Measurements from ENCODE around the gene CTNS. TPM values are rescaled to one million over a fixed set of nuclear protein-coding genes. Genes with fewer than 3 reads are reported as not detected.
"Not testable (repeated sequence)": the region's sequence is repeated elsewhere in the genome, so short reads cannot be mapped to it uniquely, and the experiment has no call there.

CTNS gene
- polyA plus RNA-seq, 5 donors, result 10.1 to 13.8 (median 12.1) TPM

DNA sequence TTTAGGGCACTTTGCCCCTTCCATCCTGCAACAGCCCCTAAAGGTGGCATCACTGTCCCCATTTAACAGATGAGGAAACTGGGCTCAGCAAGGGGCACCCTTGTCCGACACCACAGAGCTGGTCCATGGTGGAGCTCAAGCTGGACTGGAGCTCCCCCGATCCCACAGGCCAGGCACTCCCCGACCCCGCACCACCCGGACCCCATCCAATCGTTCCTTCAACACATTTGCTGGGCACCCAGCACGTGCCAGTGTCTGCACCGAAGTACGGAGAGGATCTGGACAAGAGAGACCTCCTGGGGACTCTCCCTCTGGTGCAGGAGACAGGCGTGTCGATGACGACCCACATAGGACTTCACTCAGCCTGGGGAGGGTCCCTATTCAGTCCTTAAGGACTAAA is 45.5 kb downstream of the CTNS start:
- DNase-seq, result no peak

DNA sequence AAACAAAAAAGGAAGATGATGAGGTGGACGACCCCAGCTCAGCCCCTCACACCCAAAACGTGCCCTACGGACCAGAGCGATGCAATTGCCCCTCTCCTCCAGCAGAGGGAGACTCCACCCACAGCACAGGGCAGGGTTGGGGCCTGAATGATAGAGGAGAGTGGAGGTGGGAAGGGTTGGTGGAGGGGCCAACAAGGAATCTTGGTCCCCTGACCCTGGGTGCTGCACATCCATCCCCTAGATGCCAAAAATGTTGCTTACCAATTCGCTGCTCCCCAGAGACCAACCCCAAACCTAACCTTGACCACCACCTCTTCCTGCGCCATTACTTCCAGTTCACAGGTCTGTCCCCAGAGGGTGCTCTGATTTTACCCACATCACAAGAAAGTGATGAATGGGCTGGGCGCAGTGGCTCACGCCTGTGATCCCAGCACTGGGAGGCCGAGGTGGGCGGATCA is 46.5 kb downstream of the CTNS start:
- DNase-seq, result no peak

DNA sequence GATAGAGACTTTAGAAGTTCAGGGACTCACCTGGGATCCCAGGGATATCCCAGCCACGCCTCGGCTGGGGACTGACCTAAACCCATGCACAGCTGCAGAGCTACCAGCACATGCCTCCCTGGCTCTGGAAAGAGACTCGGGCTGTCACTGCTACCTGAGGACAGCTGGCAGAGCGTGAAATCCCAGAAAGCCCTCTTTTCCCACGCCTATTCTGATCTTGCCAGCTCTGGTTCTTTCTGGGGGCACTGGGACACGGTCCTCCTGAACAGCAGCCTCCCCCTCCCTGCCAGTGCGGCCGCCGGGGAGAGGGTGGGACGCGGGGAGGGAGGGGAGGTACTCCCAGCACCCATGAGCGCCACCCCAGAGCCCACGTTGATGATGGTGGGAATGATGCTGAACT is 48.6 kb downstream of the CTNS start:
- no peak for DNase-seq

DNA sequence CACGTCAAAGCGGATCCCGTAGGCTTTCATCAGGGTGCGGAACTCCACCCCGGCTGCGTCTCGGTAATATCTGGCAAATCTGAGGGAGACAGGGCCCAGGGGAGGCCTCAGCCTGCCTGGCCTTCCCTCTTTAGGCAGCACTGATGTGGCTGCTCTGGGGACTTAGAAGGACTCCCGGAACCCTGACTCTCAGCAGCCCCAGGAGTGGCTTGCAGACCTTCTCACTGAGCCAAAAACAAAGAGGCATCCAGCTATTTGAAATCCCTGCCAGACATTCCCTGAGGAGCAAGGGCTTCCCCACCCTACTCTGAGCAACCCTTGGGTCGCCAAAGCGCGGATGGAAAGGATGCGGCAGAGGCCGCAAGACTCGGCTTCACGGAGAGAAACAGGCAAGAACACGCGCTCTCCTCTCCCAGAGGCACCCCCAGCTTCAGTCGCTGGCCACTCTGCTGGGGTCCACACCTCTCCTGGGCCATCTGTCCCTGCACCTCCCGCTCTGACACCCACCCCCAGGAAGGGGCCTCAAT is 51.5 kb downstream of the CTNS start:
- no peak for DNase-seq

DNA sequence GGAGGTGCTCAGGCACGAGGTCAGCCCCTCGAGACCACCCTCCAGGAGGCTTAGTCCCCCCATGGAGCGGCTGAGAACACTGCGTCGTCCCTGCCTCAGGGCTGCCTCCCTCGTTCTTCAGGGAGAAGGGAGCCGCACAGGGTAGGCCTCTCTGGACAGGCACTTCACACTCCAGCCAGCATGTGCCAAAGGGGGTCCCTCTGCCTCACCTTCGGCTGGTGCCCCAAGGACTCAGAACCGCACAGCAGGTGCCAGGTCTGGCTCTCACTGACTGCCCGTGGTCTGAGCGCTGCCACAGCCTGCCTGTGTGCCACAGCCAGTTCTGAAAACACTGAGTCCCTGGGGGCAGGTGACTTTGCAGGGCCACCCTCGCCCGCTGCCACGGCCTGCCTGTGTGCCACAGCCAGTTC is 52.3 kb downstream of the CTNS start:
- DNase-seq, result no peak

DNA sequence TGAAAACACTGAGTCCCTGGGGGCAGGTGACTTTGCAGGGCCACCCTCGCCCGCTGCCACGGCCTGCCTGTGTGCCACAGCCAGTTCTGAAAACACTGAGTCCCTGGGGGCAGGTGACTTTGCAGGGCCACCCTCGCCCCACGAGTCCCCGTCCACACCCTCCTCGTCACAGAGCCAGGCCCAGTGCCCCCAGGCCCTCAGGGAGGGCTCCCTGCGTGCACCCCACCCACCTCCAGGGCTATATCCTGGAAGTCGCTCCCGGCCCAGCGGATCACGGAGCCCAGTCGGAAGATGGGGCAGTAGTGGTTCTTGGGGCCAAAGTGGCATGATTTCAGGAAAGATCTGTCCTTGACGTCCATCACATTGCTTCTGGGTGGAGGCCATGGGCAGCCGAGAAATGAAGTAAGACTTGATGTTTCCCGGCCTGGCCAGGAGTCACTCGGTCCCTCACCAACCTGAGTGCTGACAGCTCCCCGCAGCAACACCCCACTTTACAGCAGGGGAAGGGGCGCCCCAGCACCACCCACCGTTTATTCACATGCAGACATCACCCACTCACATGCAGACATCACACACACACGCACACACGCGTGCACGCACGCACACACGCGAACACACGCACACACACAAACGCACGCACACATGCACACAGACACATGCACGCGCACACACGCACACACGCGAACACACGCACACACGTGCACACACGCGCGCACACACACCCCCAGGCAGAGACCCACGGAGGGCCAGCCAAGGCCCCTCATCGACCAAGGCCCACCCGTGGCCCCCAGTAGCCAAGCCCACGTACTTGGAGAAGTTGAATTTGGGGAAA is 52.9 kb downstream of the CTNS start:
- DNase-seq, result no peak

DNA sequence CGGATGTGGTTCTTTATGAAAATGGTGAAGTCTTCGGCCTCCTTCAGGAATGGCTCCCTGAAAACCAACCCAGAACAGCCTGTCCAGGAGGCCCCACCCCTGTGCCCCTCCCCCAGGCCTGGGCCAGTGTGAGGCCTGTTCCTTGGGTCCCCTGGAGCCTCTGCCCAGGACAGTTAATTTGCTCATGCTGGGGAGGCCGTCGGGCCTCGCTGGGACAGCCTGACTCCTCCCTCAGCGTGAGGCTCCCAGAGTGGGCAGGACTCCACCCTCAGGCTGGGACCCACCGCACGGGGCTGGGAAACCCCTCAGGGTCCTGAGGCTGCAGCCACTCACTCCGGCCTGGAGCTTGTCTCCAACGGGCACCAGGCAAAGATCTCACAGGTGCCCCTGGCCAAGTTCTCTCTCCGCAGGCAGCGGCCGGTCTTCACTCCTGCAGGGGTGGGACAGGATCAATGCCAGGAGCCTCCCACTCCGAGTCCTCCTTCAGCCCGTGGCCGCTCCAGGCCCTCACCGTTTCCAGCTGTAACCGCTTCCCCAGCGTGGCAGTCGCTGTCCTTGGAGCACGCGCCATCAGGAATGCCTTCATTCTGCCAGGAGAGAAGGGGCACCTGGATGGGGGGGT is 53.6 kb downstream of the CTNS start:
- DNase-seq, result no peak

DNA sequence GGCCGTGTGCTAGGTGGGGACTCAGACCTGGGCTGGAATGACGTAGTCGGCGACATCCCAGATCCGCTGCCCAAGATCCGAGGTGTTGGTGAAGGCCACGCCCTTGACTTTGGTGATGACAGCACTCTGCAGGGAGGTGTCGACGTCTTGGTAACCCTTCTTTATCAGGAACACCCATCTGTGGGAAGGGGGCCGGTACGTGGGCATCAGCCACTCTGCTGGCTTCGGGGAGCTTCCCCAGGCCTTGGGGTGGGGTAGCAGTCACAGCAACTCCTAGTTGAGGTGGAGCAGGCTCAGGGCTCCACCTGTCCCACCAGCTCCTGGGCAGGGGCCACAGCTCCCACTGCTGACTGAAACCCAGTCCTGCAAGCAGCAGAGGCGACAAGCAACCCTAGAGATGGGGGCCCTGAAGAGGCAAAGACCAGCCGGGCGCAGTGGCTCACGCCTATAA is 55.1 kb downstream of the CTNS start:
- DNase-seq, result no peak

DNA sequence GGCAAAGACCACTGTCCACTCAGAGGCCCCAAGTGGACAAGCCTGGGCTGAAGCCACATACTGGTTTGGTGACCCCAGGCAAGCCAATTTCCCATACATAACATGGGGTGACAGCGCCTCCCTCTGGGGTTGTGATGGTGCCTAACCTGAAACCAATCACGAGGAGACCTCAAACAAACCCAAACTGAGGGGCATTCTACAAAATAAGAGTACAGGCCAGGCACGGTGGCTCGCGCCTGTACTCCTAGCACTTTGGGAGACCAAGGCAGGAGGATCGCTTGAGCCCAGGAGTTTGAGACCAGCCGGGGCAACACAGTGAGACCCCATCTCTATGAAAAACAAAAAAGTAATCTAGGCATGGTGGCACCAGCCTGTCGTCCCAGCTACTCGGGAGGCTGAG is 55.8 kb downstream of the CTNS start:
- DNase-seq, result no peak

DNA sequence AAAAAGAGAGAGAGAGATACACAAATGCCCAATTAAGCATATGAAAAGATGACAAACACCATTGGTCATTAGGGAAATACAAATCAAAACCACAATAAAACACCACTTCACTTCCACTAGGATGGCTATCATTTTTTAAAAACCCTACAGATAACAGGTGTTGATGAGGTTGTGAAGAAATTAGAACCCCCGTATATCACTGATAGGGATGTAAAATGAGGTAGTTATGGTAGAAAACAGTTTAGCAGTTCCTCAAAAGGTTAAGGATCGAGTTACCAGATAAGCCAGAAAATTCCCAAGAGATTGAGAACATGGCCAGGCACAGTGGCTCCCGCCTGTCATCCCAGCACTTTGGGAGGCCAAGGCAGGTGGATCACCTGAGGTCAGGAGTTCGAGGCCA is 56.6 kb downstream of the CTNS start:
- no peak for DNase-seq

DNA sequence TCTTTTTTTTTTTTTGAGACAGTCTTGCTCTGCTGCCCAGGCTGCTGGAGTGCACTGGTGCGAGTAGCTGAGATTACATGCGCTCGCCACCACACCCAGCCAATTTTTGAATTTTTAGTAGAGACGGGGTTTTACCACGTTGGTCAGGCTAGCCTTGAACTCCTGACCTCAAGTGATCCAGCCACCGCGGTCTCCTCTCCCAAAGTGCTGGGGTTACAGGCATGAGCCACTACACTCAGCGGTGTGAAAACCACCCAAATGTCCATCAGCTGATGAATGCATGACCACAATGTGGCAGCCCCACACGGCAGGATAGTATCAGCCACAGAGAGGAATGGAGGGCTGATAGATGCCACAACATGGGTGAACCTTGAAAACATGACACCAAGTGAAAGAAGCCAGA is 57.3 kb downstream of the CTNS start:
- DNase-seq, result no peak

DNA sequence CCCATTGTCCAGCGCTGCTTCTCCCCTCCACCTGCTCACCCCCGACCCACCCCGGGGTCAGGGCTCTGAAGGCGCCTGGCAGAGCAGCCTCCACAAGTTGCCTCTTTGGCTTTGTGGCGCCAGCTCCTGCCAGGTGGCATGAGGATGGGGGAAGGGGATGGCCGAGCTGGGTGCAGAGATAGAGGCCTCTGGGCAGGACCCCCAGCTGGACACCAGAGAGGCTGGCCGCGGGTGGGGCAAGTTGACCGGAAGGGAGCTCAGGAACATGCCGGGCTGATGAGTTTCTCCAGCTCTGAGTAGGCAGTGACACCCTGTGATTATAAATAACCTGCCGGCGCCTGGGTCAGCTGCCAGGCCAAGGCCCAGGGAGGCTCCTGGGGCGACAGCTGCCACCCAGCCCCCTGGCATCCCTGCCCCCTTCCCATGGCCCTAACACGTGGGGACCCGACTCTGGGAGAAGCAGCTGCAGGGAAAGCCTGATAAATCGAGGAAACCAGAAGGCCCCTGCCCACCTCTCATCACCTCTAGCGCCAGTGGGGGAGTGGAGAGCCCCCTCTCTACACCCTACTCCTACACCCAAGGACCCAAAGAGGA is 58.7 kb downstream of the CTNS start:
- DNase-seq, result no peak

DNA sequence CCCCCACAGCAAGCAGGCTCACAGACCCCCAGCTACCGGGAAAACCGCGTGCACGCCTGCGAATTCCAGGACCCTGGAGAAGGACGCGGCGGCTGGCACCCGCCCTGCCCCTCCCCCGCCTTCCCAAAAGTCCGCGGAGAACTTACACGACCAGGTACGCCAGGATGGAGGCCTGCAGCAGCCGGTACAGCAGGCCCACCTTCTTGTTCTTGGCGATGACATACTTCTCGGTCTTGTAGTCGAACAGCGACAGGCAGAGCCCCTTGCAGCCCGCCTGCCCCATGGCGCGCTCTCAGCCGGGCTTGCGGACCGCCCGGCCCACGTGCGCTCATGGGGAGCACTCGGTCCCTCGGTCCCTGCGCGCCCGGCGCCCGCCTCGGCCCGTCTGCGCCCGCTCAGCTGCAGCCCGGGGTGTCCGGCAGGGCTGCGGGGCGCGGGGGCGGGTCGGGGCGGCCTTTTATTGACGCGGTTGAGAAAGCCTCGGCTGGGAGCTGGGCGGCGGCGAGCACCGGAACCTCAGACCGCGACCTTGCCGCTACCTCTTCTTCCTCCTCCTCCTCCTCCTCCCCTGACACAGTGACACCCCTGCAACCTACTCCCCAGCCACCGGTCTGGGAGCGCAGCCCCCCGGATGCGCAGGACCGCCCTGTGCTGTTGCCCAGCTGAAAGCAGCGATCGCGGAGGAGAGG is 59.3 kb downstream of the CTNS start, which contains the start of gene P2RX5:
Gene P2RX5, minus strand, starts transcription at position 433 of the 689 bp plus-strand sequence. Its CDS starts 150 bp downstream, at position 283.
- DNase-seq, result no peak

DNA sequence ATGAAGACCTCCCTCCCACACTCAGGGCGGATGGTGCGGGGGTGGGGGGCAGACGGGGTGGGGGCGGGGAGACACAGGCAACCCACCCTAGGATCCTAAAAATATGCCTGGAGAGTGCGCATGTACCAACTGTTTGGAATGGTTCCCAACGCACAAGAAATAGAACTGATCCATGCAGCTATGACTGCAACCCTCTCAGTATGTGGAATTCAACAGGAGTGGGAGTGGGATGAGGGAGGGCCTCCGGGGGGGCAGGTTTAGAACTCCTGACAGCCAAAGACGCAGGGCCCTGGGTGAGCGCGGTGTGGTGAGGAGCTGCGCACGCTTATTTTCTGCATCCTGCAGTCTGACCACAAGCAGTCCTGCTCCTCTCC is 60.5 kb downstream of the CTNS start:
- DNase-seq, result no peak

DNA sequence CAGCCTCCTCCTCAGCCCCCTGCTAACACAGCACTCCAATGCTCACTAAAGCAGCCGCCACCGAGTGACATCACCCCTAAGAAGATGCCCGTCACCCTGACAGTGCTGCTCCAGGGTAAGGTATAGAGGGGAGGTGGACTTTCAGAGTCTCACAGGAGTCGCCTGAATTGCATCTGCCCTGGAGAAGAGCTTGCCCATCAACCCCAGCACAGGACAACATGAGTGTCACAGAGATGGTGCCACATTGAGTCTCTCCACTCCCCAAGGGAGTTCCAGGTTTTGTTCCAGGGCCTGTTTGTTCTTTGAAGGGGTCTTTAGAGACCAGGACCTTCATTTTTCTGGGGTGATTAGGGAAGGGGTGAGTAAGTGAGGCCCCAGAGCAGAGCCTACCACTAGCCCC is 61.6 kb downstream of the CTNS start:
- DNase-seq, result no peak

DNA sequence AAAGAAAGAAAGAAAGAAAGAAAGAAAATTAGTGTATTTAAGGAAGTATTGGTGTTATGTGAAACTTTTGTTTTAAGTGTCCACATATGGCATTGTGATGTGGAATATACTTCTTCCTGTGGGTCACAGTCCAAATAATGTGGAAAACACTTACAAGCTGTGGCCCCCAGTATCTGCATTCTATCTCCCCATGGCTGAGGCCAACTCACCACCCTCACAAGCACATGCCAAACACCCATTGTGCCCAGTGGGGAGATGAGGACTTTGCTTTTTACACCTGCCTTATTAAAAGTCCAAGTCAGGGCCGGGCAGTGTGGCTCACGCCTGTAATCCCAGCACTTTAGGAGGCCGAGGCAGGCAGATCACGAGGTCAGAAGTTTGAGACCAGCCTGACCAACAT is 63.4 kb downstream of the CTNS start:
- DNase-seq, result no peak

DNA sequence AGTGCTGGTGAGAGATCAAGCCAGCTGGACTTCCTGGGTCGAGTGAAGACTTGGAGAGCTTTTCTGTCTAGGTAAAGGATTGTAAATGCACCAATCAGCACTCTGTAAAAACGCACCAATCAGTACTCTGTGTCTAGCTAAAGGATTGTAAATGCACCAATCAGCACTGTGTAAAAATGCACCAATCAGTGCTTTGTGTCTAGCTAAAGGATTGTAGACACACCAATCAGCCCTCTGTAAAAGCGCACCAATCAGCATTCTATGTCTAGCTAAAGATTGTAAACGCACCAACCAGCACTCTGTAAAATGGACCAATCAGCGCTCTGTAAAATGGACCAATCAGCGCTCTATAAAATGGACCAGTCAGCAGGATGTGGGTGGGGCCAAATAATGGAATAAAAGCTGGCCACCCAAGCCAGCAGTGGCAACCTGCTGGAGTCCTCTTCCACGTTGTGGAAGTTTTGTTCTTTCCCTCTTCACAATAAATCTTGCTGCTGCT is 65.5 kb downstream of the CTNS start:
- not testable (repeated sequence) for DNase-seq

DNA sequence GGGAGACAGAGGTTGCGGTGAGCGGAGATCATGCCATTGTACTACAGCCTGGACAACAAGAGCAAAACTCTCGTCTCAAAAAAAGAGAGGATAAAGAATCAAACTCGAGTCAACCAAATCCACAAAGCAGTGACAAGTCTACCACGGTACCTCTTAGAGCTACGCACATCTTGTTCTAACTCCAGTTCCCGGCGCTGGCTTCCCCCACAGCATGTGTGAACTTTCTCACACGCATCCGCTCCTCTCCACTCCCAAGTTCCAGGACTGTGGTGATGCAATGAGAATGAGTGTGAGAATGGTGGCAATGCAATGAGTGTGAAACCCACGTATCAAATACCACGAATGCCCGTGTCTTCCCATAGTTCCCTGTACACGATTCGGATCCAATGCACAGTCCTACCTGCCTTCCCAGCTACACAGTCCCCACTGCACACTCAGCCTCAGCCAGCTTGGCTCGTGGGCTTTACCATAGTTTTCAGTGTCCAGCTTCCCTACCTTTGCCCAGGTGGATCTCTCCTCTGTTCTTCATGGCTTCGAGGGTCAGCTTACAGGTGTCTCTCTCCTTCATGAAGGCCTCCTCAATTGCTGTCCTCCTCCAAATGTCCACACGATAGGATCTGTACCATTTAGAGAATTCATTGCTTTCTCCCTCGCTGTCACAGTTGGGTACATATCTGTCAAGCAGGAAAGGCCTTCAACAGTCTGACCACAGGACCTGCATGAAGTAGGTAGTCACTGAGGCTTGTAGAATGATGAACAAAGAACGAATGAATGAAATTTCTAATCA is 68.6 kb downstream of the CTNS start:
- no peak for DNase-seq

DNA sequence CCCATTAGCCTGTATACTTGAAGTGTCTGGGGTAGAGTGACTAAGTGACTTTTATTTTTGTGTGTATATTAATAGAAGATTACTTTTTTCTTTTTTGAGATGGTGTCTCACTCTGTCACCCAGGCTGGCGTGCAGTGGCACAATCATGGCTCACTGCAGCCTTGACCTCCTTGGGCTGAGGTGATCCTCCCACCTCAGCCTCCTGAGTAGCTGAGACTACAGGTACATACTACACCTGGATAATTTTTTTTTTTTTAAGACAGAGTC is 69.1 kb downstream of the CTNS start:
- DNase-seq, result not testable (repeated sequence)

DNA sequence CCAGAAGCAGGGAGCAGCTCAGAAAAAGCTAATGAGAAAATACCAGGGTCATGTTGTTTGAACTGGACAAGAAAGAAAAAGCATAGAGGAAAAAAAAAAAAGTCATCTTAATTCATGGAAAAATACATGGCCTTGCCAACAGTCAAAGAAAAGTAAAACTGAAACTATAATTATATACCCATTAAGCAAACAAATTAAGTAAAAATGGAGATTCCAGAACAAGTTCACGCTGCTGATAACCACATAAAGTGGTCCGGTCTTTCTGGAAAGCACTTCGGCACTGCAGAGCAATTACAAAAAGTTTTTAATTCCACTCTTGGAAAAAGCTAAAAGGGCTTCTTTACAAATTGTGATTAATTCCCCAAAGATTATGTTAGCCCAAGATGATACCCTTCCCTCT is 71.8 kb downstream of the CTNS start:
- DNase-seq, result peak in 1 of 2 donors; percentile 40

DNA sequence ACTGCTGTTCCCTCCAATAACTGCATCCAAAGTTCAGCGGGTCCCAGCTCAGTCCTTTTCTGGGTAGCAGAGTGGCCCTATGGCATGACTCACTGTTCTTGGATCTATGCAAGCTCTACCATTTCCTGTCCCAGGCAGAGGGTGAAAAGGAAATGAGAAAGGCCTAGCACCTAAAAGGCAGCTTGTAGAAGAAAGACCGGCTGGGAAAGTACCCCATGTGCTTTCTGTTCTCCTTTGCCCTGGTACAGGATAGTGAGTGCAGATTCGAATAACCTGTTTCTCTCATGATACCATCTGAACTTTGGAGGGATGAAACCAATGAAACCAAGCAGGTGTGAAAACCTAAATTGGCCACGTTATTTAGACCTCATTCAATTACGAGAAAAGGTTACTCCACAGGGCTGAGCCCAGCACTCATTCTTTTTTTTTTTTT is 74.4 kb downstream of the CTNS start:
- no peak for DNase-seq
